ENCODE data around the gene MXD1. TPM values are rescaled to one million over a fixed set of nuclear protein-coding genes. Genes with fewer than 3 reads are reported as not detected.

MXD1 gene
- polyA plus RNA-seq, 2 of the 4 experiments (the other 2 are of a cell fraction), result 2.0 to 8.3 TPM

DNA sequence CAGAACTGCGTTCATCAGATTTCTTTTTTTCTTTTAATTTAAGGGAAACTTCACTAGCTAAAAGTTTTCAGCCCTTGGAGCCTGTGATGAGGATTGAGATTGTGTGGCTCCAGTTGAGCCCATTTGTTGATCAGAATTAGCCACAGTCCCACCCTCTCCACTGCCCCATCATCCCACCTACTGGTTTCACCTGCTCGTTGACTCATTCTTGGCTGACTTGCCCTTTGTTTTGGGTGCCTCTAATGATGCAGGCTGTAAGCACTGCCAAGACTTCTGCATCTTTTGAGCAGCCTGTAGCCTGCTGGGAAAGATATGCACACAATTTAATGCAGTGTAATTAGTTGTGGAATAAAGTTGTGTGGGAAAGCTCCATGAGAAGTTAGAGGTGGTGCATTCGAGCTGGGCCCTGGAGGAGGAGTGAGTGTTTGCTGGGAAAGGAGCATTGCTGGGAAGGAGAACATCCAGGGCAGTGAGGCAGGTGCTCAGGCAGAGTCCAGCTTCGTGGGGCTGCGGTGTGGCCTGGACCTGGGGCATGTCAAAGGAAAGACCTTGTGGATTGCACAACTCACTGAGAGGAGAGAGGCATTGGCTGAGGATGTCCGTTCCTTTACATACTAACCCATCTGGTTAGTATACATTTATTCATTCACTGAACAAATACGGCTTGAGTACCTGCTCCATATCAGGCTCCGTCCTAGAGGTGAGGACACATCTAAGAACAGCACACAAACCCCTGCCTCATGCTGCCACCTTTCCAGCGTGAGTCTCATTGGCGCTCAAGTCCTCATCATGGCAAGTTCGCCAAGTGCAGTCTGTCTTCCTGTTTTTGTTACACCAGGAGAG is 28.3 kb downstream of the MXD1 start:
- CTCF ChIA-PET, result interaction anchor here (3.4 to 4.8 kb wide), 3 partner anchors 9 to 30 kb away, joined by 13 to 22 read pairs (median 18); partner anchors contain the start of gene MXD1
- H3K4me3 ChIP-seq, result no peak overlapping the region
- 86% methylated on average over 11 of the region's 11 CpGs for WGBS (ENCODE audit: missing lambda C conversion rate)
- H3K27ac ChIP-seq, result no peak overlapping the region
- ATAC-seq (no peak), FAIRE-seq (no peak), DNase-seq (ENCODE audit: low read depth in 1 of 2, low spot score in 1 of 2) (no peak)
- TF ChIP-seq HEYL (CRISPR knock-in tag; IDR thresholded peaks at IDR 0.05), result no peak
- TF ChIP-seq NR3C1 (IDR thresholded peaks at IDR 0.05), result no peak
- no peak for TF ChIP-seq NPAS2 (CRISPR knock-in tag; IDR thresholded peaks at IDR 0.05; ENCODE audit: borderline replicate concordance)
- no peak for TF ChIP-seq RNF2 (IDR thresholded peaks at IDR 0.05; ENCODE audit: borderline replicate concordance, low read depth)
- TF ChIP-seq FOSB (CRISPR knock-in tag; IDR thresholded peaks at IDR 0.05), result no peak
- TF ChIP-seq, protein P1, sequence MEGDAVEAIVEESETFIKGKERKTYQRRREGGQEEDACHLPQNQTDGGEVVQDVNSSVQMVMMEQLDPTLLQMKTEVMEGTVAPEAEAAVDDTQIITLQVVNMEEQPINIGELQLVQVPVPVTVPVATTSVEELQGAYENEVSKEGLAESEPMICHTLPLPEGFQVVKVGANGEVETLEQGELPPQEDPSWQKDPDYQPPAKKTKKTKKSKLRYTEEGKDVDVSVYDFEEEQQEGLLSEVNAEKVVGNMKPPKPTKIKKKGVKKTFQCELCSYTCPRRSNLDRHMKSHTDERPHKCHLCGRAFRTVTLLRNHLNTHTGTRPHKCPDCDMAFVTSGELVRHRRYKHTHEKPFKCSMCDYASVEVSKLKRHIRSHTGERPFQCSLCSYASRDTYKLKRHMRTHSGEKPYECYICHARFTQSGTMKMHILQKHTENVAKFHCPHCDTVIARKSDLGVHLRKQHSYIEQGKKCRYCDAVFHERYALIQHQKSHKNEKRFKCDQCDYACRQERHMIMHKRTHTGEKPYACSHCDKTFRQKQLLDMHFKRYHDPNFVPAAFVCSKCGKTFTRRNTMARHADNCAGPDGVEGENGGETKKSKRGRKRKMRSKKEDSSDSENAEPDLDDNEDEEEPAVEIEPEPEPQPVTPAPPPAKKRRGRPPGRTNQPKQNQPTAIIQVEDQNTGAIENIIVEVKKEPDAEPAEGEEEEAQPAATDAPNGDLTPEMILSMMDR (IDR thresholded peaks at IDR 0.05), result no peak
- no peak for TF ChIP-seq MAZ (IDR thresholded peaks at IDR 0.05; ENCODE audit: borderline replicate concordance, low read depth, low read length)
- TF ChIP-seq EHMT2 (IDR thresholded peaks at IDR 0.05; ENCODE audit: low read depth), result no peak
- TF ChIP-seq, protein P2, sequence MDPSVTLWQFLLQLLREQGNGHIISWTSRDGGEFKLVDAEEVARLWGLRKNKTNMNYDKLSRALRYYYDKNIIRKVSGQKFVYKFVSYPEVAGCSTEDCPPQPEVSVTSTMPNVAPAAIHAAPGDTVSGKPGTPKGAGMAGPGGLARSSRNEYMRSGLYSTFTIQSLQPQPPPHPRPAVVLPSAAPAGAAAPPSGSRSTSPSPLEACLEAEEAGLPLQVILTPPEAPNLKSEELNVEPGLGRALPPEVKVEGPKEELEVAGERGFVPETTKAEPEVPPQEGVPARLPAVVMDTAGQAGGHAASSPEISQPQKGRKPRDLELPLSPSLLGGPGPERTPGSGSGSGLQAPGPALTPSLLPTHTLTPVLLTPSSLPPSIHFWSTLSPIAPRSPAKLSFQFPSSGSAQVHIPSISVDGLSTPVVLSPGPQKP (IDR thresholded peaks at IDR 0.05; ENCODE audit: low read depth, low read length), result no peak
- TF ChIP-seq, protein P3, sequence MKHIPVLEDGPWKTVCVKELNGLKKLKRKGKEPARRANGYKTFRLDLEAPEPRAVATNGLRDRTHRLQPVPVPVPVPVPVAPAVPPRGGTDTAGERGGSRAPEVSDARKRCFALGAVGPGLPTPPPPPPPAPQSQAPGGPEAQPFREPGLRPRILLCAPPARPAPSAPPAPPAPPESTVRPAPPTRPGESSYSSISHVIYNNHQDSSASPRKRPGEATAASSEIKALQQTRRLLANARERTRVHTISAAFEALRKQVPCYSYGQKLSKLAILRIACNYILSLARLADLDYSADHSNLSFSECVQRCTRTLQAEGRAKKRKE (CRISPR knock-in tag; IDR thresholded peaks at IDR 0.05; ENCODE audit: low read depth), result no peak
- TF ChIP-seq ESRRA (IDR thresholded peaks at IDR 0.05; ENCODE audit: borderline replicate concordance, low read length), result no peak
- POLR2A ChIA-PET, result no interaction called here
- H3K4me1 ChIP-seq, result peaks cover 19% of the 10 kb centered on the region
- H3K4me2 ChIP-seq, result no peak overlapping the region
- H3K9me3 ChIP-seq, result no peaks in the 10 kb centered on the region

DNA sequence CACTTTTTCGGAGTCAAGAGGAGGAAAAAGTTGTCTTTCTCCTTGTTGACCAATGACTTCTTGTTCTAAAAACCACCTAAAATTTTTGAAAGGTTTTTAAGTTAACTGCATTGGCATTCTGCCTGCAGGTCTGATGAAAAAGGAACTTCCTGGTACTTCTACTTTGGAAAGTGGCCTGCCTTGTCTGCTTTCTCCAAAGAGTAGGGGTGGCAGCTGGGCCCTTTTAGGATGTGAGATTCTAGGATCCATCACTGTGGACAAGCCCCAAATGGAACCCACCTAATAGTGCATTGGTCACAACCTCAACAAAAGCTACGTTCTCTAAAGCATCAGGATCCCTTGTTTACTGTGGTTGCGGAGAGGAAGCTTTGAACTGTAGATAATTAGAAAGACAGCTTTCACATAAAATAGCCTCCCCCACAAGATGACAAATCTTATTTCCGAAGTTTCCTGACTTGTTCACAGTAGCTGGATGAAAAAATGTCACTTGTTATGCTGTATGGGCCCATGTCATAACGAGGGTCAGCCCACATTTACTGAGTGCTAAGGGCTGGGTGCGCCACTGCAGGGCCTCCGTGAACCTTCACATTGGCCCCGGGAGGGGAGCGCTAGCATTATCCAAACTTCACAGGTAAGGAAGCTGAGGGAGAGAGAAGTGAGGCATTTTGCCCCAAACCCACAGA is 29.1 kb downstream of the MXD1 start:
- Histone ChIP-seq H3K4me2 (no peak overlapping the region), H3K9me3 (no peaks in the 10 kb centered on the region), H3K4me3 (no peak overlapping the region), H3K27ac (no peak overlapping the region), H3K4me1 (peaks cover 19% of the 10 kb centered on the region)
- 88% methylated on average over 9 of the region's 9 CpGs for WGBS (ENCODE audit: missing lambda C conversion rate)
- CTCF ChIA-PET, result interaction anchor here (3.4 to 4.8 kb wide), 3 partner anchors 10 to 31 kb away, joined by 13 to 22 read pairs (median 18); partner anchors contain the start of gene MXD1
- ATAC-seq (no peak), FAIRE-seq (no peak), DNase-seq (ENCODE audit: low read depth in 1 of 2, low spot score in 1 of 2) (no peak)
- POLR2A ChIA-PET, result interaction anchor here (1.1 kb wide), 1 partner anchor 29 kb away, joined by 3 read pairs; no protein-coding TSS in a partner anchor
- TF ChIP-seq BHLHE40 (IDR thresholded peaks at IDR 0.05; ENCODE audit: low read depth, low read length), result no peak
- TF ChIP-seq HOXB13 (CRISPR knock-in tag; IDR thresholded peaks at IDR 0.05; ENCODE audit: low read depth), result no peak
- no peak for TF ChIP-seq EHMT2 (IDR thresholded peaks at IDR 0.05; ENCODE audit: low read depth)
- no peak for TF ChIP-seq POLR2A (IDR thresholded peaks at IDR 0.05; ENCODE audit: low read length)
- no peak for TF ChIP-seq TP53 (CRISPR knock-in tag; IDR thresholded peaks at IDR 0.05)
- no peak for TF ChIP-seq KDM1A (IDR thresholded peaks at IDR 0.05; ENCODE audit: low read depth)
- no peak for TF ChIP-seq HDAC2 (IDR thresholded peaks at IDR 0.05)
- TF ChIP-seq, protein P1 (IDR thresholded peaks at IDR 0.05), result no peak
- no peak for TF ChIP-seq FOSB (CRISPR knock-in tag; IDR thresholded peaks at IDR 0.05)
- TF ChIP-seq, protein P4, sequence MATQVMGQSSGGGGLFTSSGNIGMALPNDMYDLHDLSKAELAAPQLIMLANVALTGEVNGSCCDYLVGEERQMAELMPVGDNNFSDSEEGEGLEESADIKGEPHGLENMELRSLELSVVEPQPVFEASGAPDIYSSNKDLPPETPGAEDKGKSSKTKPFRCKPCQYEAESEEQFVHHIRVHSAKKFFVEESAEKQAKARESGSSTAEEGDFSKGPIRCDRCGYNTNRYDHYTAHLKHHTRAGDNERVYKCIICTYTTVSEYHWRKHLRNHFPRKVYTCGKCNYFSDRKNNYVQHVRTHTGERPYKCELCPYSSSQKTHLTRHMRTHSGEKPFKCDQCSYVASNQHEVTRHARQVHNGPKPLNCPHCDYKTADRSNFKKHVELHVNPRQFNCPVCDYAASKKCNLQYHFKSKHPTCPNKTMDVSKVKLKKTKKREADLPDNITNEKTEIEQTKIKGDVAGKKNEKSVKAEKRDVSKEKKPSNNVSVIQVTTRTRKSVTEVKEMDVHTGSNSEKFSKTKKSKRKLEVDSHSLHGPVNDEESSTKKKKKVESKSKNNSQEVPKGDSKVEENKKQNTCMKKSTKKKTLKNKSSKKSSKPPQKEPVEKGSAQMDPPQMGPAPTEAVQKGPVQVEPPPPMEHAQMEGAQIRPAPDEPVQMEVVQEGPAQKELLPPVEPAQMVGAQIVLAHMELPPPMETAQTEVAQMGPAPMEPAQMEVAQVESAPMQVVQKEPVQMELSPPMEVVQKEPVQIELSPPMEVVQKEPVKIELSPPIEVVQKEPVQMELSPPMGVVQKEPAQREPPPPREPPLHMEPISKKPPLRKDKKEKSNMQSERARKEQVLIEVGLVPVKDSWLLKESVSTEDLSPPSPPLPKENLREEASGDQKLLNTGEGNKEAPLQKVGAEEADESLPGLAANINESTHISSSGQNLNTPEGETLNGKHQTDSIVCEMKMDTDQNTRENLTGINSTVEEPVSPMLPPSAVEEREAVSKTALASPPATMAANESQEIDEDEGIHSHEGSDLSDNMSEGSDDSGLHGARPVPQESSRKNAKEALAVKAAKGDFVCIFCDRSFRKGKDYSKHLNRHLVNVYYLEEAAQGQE (IDR thresholded peaks at IDR 0.05), result no peak
- no peak for TF ChIP-seq JUNB (IDR thresholded peaks at IDR 0.05)
- no peak for TF ChIP-seq MAZ (IDR thresholded peaks at IDR 0.05; ENCODE audit: borderline replicate concordance, low read depth, low read length)
- TF ChIP-seq, protein P5, sequence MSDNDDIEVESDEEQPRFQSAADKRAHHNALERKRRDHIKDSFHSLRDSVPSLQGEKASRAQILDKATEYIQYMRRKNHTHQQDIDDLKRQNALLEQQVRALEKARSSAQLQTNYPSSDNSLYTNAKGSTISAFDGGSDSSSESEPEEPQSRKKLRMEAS (IDR thresholded peaks at IDR 0.05), result no peak
- TF ChIP-seq RCOR1 (IDR thresholded peaks at IDR 0.05; ENCODE audit: low read depth, low read length), result no peak
- TF ChIP-seq, protein P6, sequence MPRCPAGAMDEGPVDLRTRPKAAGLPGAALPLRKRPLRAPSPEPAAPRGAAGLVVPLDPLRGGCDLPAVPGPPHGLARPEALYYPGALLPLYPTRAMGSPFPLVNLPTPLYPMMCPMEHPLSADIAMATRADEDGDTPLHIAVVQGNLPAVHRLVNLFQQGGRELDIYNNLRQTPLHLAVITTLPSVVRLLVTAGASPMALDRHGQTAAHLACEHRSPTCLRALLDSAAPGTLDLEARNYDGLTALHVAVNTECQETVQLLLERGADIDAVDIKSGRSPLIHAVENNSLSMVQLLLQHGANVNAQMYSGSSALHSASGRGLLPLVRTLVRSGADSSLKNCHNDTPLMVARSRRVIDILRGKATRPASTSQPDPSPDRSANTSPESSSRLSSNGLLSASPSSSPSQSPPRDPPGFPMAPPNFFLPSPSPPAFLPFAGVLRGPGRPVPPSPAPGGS (IDR thresholded peaks at IDR 0.05), result no peak
